GOT3 (cell line): ENCODE measurements around the gene ANKS1A.
"Not testable (repeated sequence)": the region's sequence is repeated elsewhere in the genome, so short reads cannot be mapped to it uniquely, and the experiment has no call there.

Source experiments
- DNase-seq: peaks from one replicate; lab custom pipeline; 2025; ENCODE audit warnings: mixed read lengths; lab: John Stamatoyannopoulos, UW

ANKS1A gene

GRCh38 chr6:34920097-34920496 is 31.0 kb downstream of the ANKS1A start:
- no peak for DNase-seq

GRCh38 chr6:34922177-34922663 is 33.2 kb downstream of the ANKS1A start:
- no peak for DNase-seq

GRCh38 chr6:34924831-34925625 is 36.0 kb downstream of the ANKS1A start:
- DNase-seq = no peak

GRCh38 chr6:34926655-34927054 is 37.6 kb downstream of the ANKS1A start:
- DNase-seq = no peak

GRCh38 chr6:34928220-34928619 is 39.2 kb downstream of the ANKS1A start:
- no peak for DNase-seq

GRCh38 chr6:34928695-34929094 is 39.6 kb downstream of the ANKS1A start:
- DNase-seq = no peak

- DNase-seq = no peak
Observed at GRCh38 chr6:34929241-34929978, 40.4 kb downstream of the ANKS1A start.

- no peak for DNase-seq
Observed at GRCh38 chr6:34930221-34930620, 41.2 kb downstream of the ANKS1A start.

GRCh38 chr6:34932202-34932601 is 43.1 kb downstream of the ANKS1A start:
- DNase-seq = not testable (repeated sequence)

- DNase-seq = no peak
Observed at GRCh38 chr6:34934516-34934915, 45.5 kb downstream of the ANKS1A start.

- DNase-seq = no peak
Observed at GRCh38 chr6:34938268-34938667, 49.2 kb downstream of the ANKS1A start.

- no peak for DNase-seq
Observed at GRCh38 chr6:34940030-34940434, 51.0 kb downstream of the ANKS1A start.

- DNase-seq = no peak
Observed at GRCh38 chr6:34941421-34941820, 52.4 kb downstream of the ANKS1A start.

- no peak for DNase-seq
Observed at GRCh38 chr6:34945317-34945716, 56.3 kb downstream of the ANKS1A start.

GRCh38 chr6:34947561-34947960 is 58.5 kb downstream of the ANKS1A start:
- DNase-seq = no peak

- DNase-seq = no peak
Observed at GRCh38 chr6:34949636-34950035, 60.6 kb downstream of the ANKS1A start.

- no peak for DNase-seq
Observed at GRCh38 chr6:34950849-34951248, 61.8 kb downstream of the ANKS1A start.

GRCh38 chr6:34951731-34952130 is 62.7 kb downstream of the ANKS1A start:
- no peak for DNase-seq

GRCh38 chr6:34953061-34954025 is 64.3 kb downstream of the ANKS1A start:
- no peak for DNase-seq

GRCh38 chr6:34955442-34955841 is 66.4 kb downstream of the ANKS1A start:
- no peak for DNase-seq

GRCh38 chr6:34957231-34957783 is 68.3 kb downstream of the ANKS1A start:
- no peak for DNase-seq

GRCh38 chr6:34958734-34959133 is 69.7 kb downstream of the ANKS1A start:
- no peak for DNase-seq
